A549 (cell line): ENCODE data around the gene RBM17. TPM values are rescaled to one million over a fixed set of nuclear protein-coding genes. Genes with fewer than 3 reads are reported as not detected.
A peak's percentile ranks its signal among the peaks of the same experiment; 100 is the strongest.

ENCODE experiments used
- ATAC-seq, 2 experiments: fragments of 200-7000 bp in 1 of 2; fragments of >200 bp in 1 of 2; cut with Nextera tagmentation in 1 of 2; cut with Tn5 transposase in 1 of 2; 3 replicates each; pipeline versions ENCODE4 v1.8.0 to v1.9.1; 2018 to 2020; ENCODE audit warnings: mild to moderate bottlenecking in 1 of 2, moderate library complexity in 1 of 2
- CTCF ChIA-PET: fragments of 300-600 bp; sonication (Branson Sonifier 250); formaldehyde crosslinking; extraction: SDS; loops from one replicate; lab custom pipeline; 2021; ENCODE audit warnings: antibody characterized with exemption, inconsistent platforms; lab: Yijun Ruan, JAX
- POLR2A ChIA-PET: fragments of 350-600 bp; formaldehyde crosslinking; extraction: SDS; loops from one replicate; lab custom pipeline; 2021; ENCODE audit warnings: antibody characterized with exemption, inconsistent platforms; lab: Yijun Ruan, JAX
- DNase-seq, 2 experiments: peaks; one replicate each; pipeline versions ENCODE4 v3.0.0 to v3.0.0-alpha.2; 2011 to 2016; ENCODE audit warnings: low read depth in 1 of 2, low spot score in 1 of 2
- FAIRE-seq: peaks from 2 replicates; lab custom pipeline; 2011; peaks lifted over from hg19 to GRCh38; lab: Jason Lieb, UNC
- H3K27ac ChIP-seq, 2 experiments: fragments of >200 bp; sonication (Bioruptor Twin); formaldehyde crosslinking; 3 replicates each; pipeline ENCODE4 v1.5.1; 2016 to 2017
- H3K4me1 ChIP-seq: fragments of >200 bp; sonication (Bioruptor Twin); formaldehyde crosslinking; 3 replicates; pipeline ENCODE4 v1.6.1; 2016
- H3K4me2 ChIP-seq: fragments of >200 bp; sonication (Bioruptor Twin); formaldehyde crosslinking; 3 replicates; pipeline ENCODE4 v1.6.1; 2016
- H3K4me3 ChIP-seq: fragments of >200 bp; sonication (Bioruptor Twin); formaldehyde crosslinking; 3 replicates; pipeline ENCODE4 v1.5.1; 2016
- H3K9me3 ChIP-seq: fragments of >200 bp; sonication (Bioruptor Twin); formaldehyde crosslinking; 3 replicates; pipeline ENCODE4 v1.6.1; 2016
- CBX8 ChIP-seq: fragments of 200-600 bp; sonication (generic); IDR thresholded peaks from 2 replicates; pipeline ENCODE4 v1.6.1; 2016
- CHD4 ChIP-seq: fragments of 200-600 bp; sonication (generic); IDR thresholded peaks from 2 replicates; pipeline ENCODE4 v1.6.1; 2016; ENCODE audit warnings: antibody characterized with exemption, mild to moderate bottlenecking, borderline replicate concordance
- EHF ChIP-seq: fragments of 250-450 bp; sonication (Bioruptor Pico); IDR thresholded peaks from 2 replicates; pipeline ENCODE4 v1.5.0; 2020; ENCODE audit warnings: mild to moderate bottlenecking
- EHMT2 ChIP-seq: fragments of 200-600 bp; sonication (generic); IDR thresholded peaks from 2 replicates; pipeline ENCODE4 v1.6.1; 2016; ENCODE audit warnings: antibody characterized with exemption, low read depth, mild to moderate bottlenecking, moderate library complexity
- EP300 ChIP-seq, 2 experiments: fragments of >200 bp; sonication (Bioruptor Twin); formaldehyde crosslinking; IDR thresholded peaks; 2 replicates in 1 of 2; 3 replicates in 1 of 2; pipeline ENCODE4 v1.6.1; 2016 to 2017
- ESRRA ChIP-seq: fragments of 150-350 bp; IDR thresholded peaks from 2 replicates; pipeline ENCODE4 v1.6.1; 2014; ENCODE audit warnings: mild to moderate bottlenecking, low read length, borderline replicate concordance
- FOXS1 ChIP-seq: fragments of 250-450 bp; sonication (Bioruptor Pico); IDR thresholded peaks from 2 replicates; pipeline ENCODE4 v1.5.0; 2020; ENCODE audit warnings: mild to moderate bottlenecking, moderate library complexity
- GATA3 ChIP-seq: IDR thresholded peaks from 2 replicates; pipeline ENCODE4 v1.6.1; 2012; ENCODE audit warnings: borderline replicate concordance
- HDAC2 ChIP-seq: fragments of 200-600 bp; sonication (generic); IDR thresholded peaks from 2 replicates; pipeline ENCODE4 v1.6.1; 2016
- HEYL ChIP-seq: fragments of 250-450 bp; sonication (Bioruptor Pico); IDR thresholded peaks from 2 replicates; pipeline ENCODE4 v1.8.0; 2021; ENCODE audit warnings: mild to moderate bottlenecking, moderate library complexity
- HOXA7 ChIP-seq: fragments of 250-450 bp; sonication (Bioruptor Pico); IDR thresholded peaks from 2 replicates; pipeline ENCODE4 v1.5.0; 2020; ENCODE audit warnings: mild to moderate bottlenecking, moderate library complexity
- HOXB5 ChIP-seq: fragments of 250-450 bp; sonication (Bioruptor Pico); IDR thresholded peaks from 2 replicates; pipeline ENCODE4 v1.5.0; 2020; ENCODE audit warnings: mild to moderate bottlenecking, moderate library complexity
- KDM1A ChIP-seq: fragments of 200-600 bp; sonication (generic); IDR thresholded peaks from 2 replicates; pipeline ENCODE4 v1.6.1; 2016; ENCODE audit warnings: low read depth, mild to moderate bottlenecking
- MAFK ChIP-seq: fragments of 450-650 bp; IDR thresholded peaks from 2 replicates; pipeline ENCODE4 v1.6.1; 2014; ENCODE audit not compliant: partially characterized antibody
- NFE2L2 ChIP-seq: fragments of 150-350 bp; conservative IDR thresholded peaks from 2 replicates; pipeline ENCODE4 v1.6.1; 2014; ENCODE audit warnings: low read length
- POLR2AphosphoS2 ChIP-seq: conservative IDR thresholded peaks from 2 replicates; pipeline ENCODE4 v1.6.1; 2012; ENCODE audit warnings: low read length, improper control_type of control experiment, inconsistent platforms
- RAD21 ChIP-seq, 2 experiments: fragments of >200 bp in 1 of 2; sonication (Bioruptor Twin) in 1 of 2; formaldehyde crosslinking in 1 of 2; IDR thresholded peaks in 1 of 2; conservative IDR thresholded peaks in 1 of 2; 2 replicates in 1 of 2; 3 replicates in 1 of 2; pipeline ENCODE4 v1.6.1; 2012 to 2018; ENCODE audit warnings: inconsistent platforms in 1 of 2
- RCOR1 ChIP-seq: fragments of 150-350 bp; IDR thresholded peaks from 2 replicates; pipeline ENCODE4 v1.6.1; 2014; ENCODE audit warnings: antibody characterized with exemption, low read length, low read depth
- RNF2 ChIP-seq: fragments of 200-600 bp; sonication (generic); IDR thresholded peaks from 2 replicates; pipeline ENCODE4 v1.6.1; 2016; ENCODE audit warnings: low read depth, mild to moderate bottlenecking, antibody characterized with exemption, moderate library complexity, borderline replicate concordance
- TP53 ChIP-seq: fragments of 250-450 bp; sonication (Bioruptor Pico); IDR thresholded peaks from 2 replicates; pipeline ENCODE4 v1.5.0; 2021; ENCODE audit warnings: mild to moderate bottlenecking, moderate library complexity
- ZC3H11A ChIP-seq: fragments of 450-650 bp; IDR thresholded peaks from 2 replicates; pipeline ENCODE4 v1.6.1; 2014; ENCODE audit warnings: antibody characterized with exemption, mild to moderate bottlenecking
- ZFP36 ChIP-seq: fragments of 450-650 bp; IDR thresholded peaks from 2 replicates; pipeline ENCODE4 v1.6.1; 2014; ENCODE audit warnings: borderline replicate concordance; ENCODE audit not compliant: partially characterized antibody
- ZNF302 ChIP-seq: fragments of 250-450 bp; sonication (Bioruptor Pico); IDR thresholded peaks from 2 replicates; pipeline ENCODE4 v1.9.0; 2021; ENCODE audit warnings: inconsistent platforms, mild to moderate bottlenecking, moderate library complexity
- ZSCAN20 ChIP-seq: fragments of 250-450 bp; sonication (Bioruptor Pico); IDR thresholded peaks from 2 replicates; pipeline ENCODE4 v1.8.0; 2022; ENCODE audit warnings: mild to moderate bottlenecking, moderate library complexity
- WGBS: methylation state at CpG from one replicate; pipeline ENCODE4 v1.1.6; 2017; ENCODE audit errors: missing lambda C conversion rate; 5-methylcytosine and 5-hydroxymethylcytosine counted together
- polyA plus RNA-seq, 4 experiments: library from polyadenylated mRNA; depleted of rRNA in 3 of 4; stranded (reverse); fragments of >200 nt; fragmentation: RNase III in 1 of 4; extraction: RNeasy Plus Mini Kit Qiagen cat#74134 plus additional on column Dnase treatment in 1 of 4; gene quantifications; 2 replicates in 3 of 4; 3 replicates in 1 of 4; pipeline ENCODE4 v1.2.3, GENCODE V29; 2011 to 2017
- TF ChIP-seq, protein P1 (sequence below): fragments of 250-450 bp; sonication (Bioruptor Pico); IDR thresholded peaks from 2 replicates; pipeline ENCODE4 v1.5.0; 2021; ENCODE audit warnings: mild to moderate bottlenecking, moderate library complexity, borderline replicate concordance
- TF ChIP-seq, protein P2 (sequence below): fragments of 150-350 bp; IDR thresholded peaks from 2 replicates; pipeline ENCODE4 v1.6.1; 2014; ENCODE audit warnings: low read depth, mild to moderate bottlenecking, low read length
- TF ChIP-seq, protein P3 (sequence below): fragments of 450-650 bp; IDR thresholded peaks from 2 replicates; pipeline ENCODE4 v1.6.1; 2014; ENCODE audit warnings: antibody characterized with exemption
- TF ChIP-seq, protein P4 (sequence below): fragments of 250-450 bp; sonication (Bioruptor Pico); IDR thresholded peaks from 2 replicates; pipeline ENCODE4 v1.5.0; 2020; ENCODE audit warnings: low read depth, mild to moderate bottlenecking, moderate library complexity
- TF ChIP-seq, protein P5 (sequence below): IDR thresholded peaks from 2 replicates; pipeline ENCODE4 v1.6.1; 2012; ENCODE audit warnings: low read depth, borderline replicate concordance

RBM17 gene
- polyA plus RNA-seq, 2 of the 4 experiments (the other 2 are of a cell fraction) = 75.2 to 121 TPM

DNA sequence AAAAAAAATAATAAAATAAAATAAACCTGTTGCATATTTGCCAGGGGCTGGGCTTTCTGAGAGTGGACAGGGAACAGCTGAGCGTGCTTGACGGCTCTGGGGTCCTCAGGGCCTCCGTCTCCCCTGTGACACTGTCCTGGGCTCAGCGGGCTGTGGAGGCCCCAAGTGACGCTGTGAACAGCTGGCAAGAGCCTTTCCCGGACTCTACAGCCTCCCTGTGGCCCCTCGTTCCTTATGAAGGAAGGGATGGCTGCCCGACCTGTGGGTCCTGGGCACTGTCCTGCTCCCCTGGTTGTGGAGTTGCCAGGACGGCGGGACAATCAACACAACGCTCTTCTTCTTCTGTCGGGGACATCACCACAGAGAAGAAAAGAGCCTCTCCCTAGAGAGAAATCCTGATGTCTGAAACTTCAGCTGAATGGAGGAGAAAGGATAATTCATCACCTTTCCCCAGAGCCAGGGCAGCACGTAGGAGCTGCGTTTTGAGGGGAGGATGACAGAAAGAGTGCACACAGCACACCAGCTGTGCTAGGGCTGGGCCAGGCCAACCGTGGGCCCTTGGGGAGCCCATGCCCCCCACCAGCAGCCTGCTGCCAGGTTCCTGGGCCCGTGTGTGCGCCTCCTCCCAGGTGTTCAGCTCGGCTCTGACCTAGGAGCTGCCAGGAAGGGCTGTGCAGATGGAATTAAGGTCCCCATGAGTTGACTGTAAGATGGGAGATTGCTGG is 45.4 kb downstream of the RBM17 start:
- Histone ChIP-seq H3K4me2 (no peak overlapping the region), H3K4me1 (peaks cover 9% of the 10 kb centered on the region; the same call in 2 of the 3 replicates), H3K9me3 (no peaks in the 10 kb centered on the region), H3K27ac (no peak overlapping the region), H3K4me3 (no peak overlapping the region)
- no peak for FAIRE-seq
- TF ChIP-seq, protein P1, sequence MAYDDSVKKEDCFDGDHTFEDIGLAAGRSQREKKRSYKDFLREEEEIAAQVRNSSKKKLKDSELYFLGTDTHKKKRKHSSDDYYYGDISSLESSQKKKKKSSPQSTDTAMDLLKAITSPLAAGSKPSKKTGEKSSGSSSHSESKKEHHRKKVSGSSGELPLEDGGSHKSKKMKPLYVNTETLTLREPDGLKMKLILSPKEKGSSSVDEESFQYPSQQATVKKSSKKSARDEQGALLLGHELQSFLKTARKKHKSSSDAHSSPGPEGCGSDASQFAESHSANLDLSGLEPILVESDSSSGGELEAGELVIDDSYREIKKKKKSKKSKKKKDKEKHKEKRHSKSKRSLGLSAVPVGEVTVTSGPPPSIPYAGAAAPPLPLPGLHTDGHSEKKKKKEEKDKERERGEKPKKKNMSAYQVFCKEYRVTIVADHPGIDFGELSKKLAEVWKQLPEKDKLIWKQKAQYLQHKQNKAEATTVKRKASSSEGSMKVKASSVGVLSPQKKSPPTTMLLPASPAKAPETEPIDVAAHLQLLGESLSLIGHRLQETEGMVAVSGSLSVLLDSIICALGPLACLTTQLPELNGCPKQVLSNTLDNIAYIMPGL = no peak
- no peak for TF ChIP-seq MAFK
- no peak for TF ChIP-seq HOXA7 (CRISPR knock-in tag)
- no peak for TF ChIP-seq NFE2L2
- TF ChIP-seq EHF (CRISPR knock-in tag) = no peak
- TF ChIP-seq, protein P2, sequence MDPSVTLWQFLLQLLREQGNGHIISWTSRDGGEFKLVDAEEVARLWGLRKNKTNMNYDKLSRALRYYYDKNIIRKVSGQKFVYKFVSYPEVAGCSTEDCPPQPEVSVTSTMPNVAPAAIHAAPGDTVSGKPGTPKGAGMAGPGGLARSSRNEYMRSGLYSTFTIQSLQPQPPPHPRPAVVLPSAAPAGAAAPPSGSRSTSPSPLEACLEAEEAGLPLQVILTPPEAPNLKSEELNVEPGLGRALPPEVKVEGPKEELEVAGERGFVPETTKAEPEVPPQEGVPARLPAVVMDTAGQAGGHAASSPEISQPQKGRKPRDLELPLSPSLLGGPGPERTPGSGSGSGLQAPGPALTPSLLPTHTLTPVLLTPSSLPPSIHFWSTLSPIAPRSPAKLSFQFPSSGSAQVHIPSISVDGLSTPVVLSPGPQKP = no peak
- no peak for TF ChIP-seq GATA3
- no peak for TF ChIP-seq HEYL (CRISPR knock-in tag)
- no peak for TF ChIP-seq RCOR1
- no peak for TF ChIP-seq RNF2
- TF ChIP-seq HOXB5 (CRISPR knock-in tag) = no peak
- TF ChIP-seq FOXS1 (CRISPR knock-in tag) = no peak
- no peak for TF ChIP-seq CHD4
- TF ChIP-seq KDM1A = no peak
- TF ChIP-seq ESRRA = no peak
- no peak for TF ChIP-seq ZFP36
- TF ChIP-seq ZC3H11A = no peak
- TF ChIP-seq EP300 (IDR thresholded peaks at IDR 0.05) = no peak
- TF ChIP-seq HDAC2 = no peak
- TF ChIP-seq, protein P3, sequence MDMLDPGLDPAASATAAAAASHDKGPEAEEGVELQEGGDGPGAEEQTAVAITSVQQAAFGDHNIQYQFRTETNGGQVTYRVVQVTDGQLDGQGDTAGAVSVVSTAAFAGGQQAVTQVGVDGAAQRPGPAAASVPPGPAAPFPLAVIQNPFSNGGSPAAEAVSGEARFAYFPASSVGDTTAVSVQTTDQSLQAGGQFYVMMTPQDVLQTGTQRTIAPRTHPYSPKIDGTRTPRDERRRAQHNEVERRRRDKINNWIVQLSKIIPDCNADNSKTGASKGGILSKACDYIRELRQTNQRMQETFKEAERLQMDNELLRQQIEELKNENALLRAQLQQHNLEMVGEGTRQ = no peak
- no peak for DNase-seq
- WGBS = 85% methylated on average over 15 of the region's 18 CpGs
- peak in 1 of 2 experiments; percentile 9; a peak in 1 of 6 replicates for ATAC-seq
- CTCF ChIA-PET = interaction anchor here (0.8 to 6.6 kb wide), 4 partner anchors 29 to 282 kb away, joined by 3 to 32 read pairs (median 4); no protein-coding TSS in a partner anchor
- POLR2A ChIA-PET = interaction anchor here (1.1 kb wide), 1 partner anchor 10 kb away, joined by 3 read pairs; no protein-coding TSS in a partner anchor

DNA sequence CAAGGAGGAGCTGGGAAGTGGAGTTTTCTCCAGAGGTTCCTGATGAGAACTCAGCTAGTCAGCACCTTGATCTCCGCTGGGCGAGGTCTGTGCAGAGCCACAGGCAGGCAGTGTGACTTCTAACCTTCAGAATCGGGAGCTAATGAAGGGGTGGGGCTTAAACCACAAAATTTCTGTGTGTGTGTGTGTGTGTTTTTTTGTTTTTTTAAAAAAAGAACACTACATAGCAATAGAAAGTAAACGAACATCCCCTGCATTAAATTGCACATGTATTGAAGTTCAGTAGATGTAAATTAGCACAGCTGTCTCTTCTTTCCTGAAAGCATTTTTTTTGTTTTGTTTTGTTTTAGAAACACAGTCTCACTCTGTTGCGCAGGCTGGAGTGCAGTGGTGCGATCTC is 46.2 kb downstream of the RBM17 start:
- ATAC-seq (peak in 1 of 2 experiments; percentile 18; a peak in 1 of 6 replicates), FAIRE-seq (no peak), DNase-seq (no peak)
- 63% methylated on average over 6 of the region's 6 CpGs for WGBS
- ChIA-PET CTCF (interaction anchor here (0.7 to 6.6 kb wide), 5 partner anchors 19 to 302 kb away, joined by 3 to 32 read pairs (median 5); no protein-coding TSS in a partner anchor), POLR2A (interaction anchor here (0.7 to 1.1 kb wide), 2 partner anchors 9 to 68 kb away, joined by 3 read pairs; partner anchors contain the start of gene PFKFB3)
- no peak overlapping the region for H3K4me3 ChIP-seq
- TF ChIP-seq ZNF302 (CRISPR knock-in tag) = no peak
- TF ChIP-seq EHMT2 = no peak
- TF ChIP-seq TP53 = no peak
- TF ChIP-seq POLR2AphosphoS2 = no peak
- TF ChIP-seq, protein P4, sequence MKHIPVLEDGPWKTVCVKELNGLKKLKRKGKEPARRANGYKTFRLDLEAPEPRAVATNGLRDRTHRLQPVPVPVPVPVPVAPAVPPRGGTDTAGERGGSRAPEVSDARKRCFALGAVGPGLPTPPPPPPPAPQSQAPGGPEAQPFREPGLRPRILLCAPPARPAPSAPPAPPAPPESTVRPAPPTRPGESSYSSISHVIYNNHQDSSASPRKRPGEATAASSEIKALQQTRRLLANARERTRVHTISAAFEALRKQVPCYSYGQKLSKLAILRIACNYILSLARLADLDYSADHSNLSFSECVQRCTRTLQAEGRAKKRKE (CRISPR knock-in tag) = no peak
- TF ChIP-seq, protein P1 = no peak
- TF ChIP-seq RAD21 (conservative IDR thresholded peaks at IDR 0.05 in 1 of 2, IDR thresholded peaks at IDR 0.05 in 1 of 2) = no peak
- TF ChIP-seq ZFP36 = no peak
- TF ChIP-seq ZSCAN20 = no peak
- no peak for TF ChIP-seq CBX8
- TF ChIP-seq, protein P5, sequence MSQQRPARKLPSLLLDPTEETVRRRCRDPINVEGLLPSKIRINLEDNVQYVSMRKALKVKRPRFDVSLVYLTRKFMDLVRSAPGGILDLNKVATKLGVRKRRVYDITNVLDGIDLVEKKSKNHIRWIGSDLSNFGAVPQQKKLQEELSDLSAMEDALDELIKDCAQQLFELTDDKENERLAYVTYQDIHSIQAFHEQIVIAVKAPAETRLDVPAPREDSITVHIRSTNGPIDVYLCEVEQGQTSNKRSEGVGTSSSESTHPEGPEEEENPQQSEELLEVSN = no peak
- no peak for TF ChIP-seq GATA3
- TF ChIP-seq HDAC2 = no peak
- peaks cover 9% of the 10 kb centered on the region; the same call in 2 of the 3 replicates for H3K4me1 ChIP-seq
- H3K4me2 ChIP-seq = no peak overlapping the region
- H3K9me3 ChIP-seq = no peaks in the 10 kb centered on the region
- H3K27ac ChIP-seq = no peak overlapping the region
